Glutamatergic neuron (in vitro differentiated cells): ENCODE data around the gene METAP1. TPM values are rescaled to one million over a fixed set of nuclear protein-coding genes. Genes with fewer than 3 reads are reported as not detected.
A peak's percentile ranks its signal among the peaks of the same experiment; 100 is the strongest.
"Not testable (repeated sequence)": the region's sequence is repeated elsewhere in the genome, so short reads cannot be mapped to it uniquely, and the experiment has no call there.

Source experiments
- DNase-seq: peaks from one replicate; pipeline ENCODE4 v3.0.0; 2022
- H3K27ac Mint-ChIP-seq: one replicate; pipeline ENCODE4 v1.8.0; 2020; ENCODE audit warnings: mild to moderate bottlenecking, mixed read lengths, inconsistent platforms; ENCODE audit not compliant: unreplicated experiment
- H3K27me3 Mint-ChIP-seq: one replicate; pipeline ENCODE4 v1.8.0; 2020; ENCODE audit warnings: mild to moderate bottlenecking, moderate library complexity, mixed read lengths, inconsistent platforms; ENCODE audit not compliant: unreplicated experiment
- H3K36me3 Mint-ChIP-seq: one replicate; pipeline ENCODE4 v1.8.0; 2020; ENCODE audit warnings: mild to moderate bottlenecking, mixed read lengths, inconsistent platforms; ENCODE audit not compliant: unreplicated experiment
- H3K4me1 Mint-ChIP-seq: one replicate; pipeline ENCODE4 v1.8.0; 2020; ENCODE audit warnings: mild to moderate bottlenecking, low read depth, mixed read lengths, inconsistent platforms; ENCODE audit not compliant: unreplicated experiment
- H3K4me3 Mint-ChIP-seq: one replicate; pipeline ENCODE4 v1.8.0; 2020; ENCODE audit warnings: mild to moderate bottlenecking, mixed read lengths, inconsistent platforms; ENCODE audit not compliant: unreplicated experiment
- H3K9me3 Mint-ChIP-seq: one replicate; pipeline ENCODE4 v1.8.0; 2020; ENCODE audit warnings: mild to moderate bottlenecking, moderate library complexity, mixed read lengths, inconsistent platforms; ENCODE audit not compliant: unreplicated experiment
- microRNA-seq: library from miRNA; unstranded; fragments of <30 nt; microRNA quantifications from one replicate; pipeline ENCODE4, GENCODE V29; 2020; ENCODE audit not compliant: unreplicated experiment
- total RNA-seq: library from RNA; stranded (reverse); fragmentation: NEBNext Ultra II Directional; extraction: Animal tissue kit (Norgen Biotek cat#: 25700); gene quantifications from one replicate; pipeline ENCODE4 v1.2.1, GENCODE V29; 2021; ENCODE audit not compliant: unreplicated experiment
- TF ChIP-seq, protein P1 (sequence below): fragments of 200-600 bp; sonication (generic); IDR thresholded peaks from one replicate; pipeline ENCODE4 v1.5.0; 2021; ENCODE audit not compliant: partially characterized antibody, unreplicated experiment

METAP1 gene
- total RNA-seq, 1 donor from 2014 or later: 26.2 TPM

GRCh38 chr4:99102634-99103033 is 107.1 kb downstream of the METAP1 start:
- Mint-ChIP-seq H3K27ac (no peak overlapping the region), H3K9me3 (peaks cover 5% of the 10 kb centered on the region), H3K27me3 (no peaks in the 10 kb centered on the region), H3K4me3 (no peak overlapping the region), H3K4me1 (no peaks in the 10 kb centered on the region), H3K36me3 (no peaks in the 10 kb centered on the region)
- TF ChIP-seq, protein P1, sequence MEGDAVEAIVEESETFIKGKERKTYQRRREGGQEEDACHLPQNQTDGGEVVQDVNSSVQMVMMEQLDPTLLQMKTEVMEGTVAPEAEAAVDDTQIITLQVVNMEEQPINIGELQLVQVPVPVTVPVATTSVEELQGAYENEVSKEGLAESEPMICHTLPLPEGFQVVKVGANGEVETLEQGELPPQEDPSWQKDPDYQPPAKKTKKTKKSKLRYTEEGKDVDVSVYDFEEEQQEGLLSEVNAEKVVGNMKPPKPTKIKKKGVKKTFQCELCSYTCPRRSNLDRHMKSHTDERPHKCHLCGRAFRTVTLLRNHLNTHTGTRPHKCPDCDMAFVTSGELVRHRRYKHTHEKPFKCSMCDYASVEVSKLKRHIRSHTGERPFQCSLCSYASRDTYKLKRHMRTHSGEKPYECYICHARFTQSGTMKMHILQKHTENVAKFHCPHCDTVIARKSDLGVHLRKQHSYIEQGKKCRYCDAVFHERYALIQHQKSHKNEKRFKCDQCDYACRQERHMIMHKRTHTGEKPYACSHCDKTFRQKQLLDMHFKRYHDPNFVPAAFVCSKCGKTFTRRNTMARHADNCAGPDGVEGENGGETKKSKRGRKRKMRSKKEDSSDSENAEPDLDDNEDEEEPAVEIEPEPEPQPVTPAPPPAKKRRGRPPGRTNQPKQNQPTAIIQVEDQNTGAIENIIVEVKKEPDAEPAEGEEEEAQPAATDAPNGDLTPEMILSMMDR: no peak
- no peak for DNase-seq

DNA sequence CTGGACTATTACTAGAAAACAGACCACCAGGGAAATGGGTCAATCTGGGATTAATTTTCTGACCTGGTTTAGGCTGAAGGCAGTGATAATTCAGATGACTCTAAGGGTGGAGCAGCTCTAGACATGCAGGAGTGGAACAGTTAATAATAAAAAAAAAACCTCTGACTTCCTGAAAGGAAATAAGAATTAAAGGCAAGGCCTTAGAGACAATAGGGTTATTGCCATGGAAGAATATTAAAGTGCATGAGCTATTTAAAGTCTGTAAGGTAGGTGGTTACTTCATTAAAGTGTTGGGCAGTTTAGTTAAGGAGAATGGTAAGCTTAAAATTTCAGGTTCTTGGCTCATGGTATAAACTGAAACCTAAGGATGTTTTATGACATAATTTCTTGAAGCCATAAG is 107.6 kb downstream of the METAP1 start:
- Mint-ChIP-seq H3K27me3 (no peaks in the 10 kb centered on the region), H3K9me3 (peaks cover 5% of the 10 kb centered on the region), H3K4me1 (no peaks in the 10 kb centered on the region), H3K4me3 (no peak overlapping the region), H3K27ac (no peak overlapping the region), H3K36me3 (no peaks in the 10 kb centered on the region)
- DNase-seq: no peak
- TF ChIP-seq, protein P1: no peak

DNA sequence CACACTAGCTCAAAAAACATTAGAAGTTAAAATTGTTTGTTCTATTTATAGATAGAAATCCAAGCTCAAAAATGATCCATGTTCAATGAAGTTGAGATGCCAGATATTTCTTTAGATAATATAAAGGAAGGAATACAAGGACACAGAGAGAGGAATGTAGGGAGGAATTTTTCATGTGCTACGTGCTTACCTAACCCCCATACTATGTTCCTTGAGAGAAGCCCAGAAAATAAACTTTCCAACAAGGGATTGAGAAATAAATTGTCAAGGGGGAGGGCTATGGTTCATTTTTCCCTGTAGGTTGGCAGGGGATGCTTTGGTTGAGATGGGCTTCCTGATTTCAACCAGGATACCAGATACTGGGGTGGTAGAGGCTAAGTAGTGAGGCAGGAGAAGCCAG is 108.6 kb downstream of the METAP1 start:
- TF ChIP-seq, protein P1: no peak
- Mint-ChIP-seq H3K4me1 (no peaks in the 10 kb centered on the region), H3K36me3 (peaks cover 6% of the 10 kb centered on the region), H3K9me3 (peaks cover 10% of the 10 kb centered on the region), H3K27ac (no peak overlapping the region), H3K27me3 (no peaks in the 10 kb centered on the region), H3K4me3 (no peak overlapping the region)
- no peak for DNase-seq

GRCh38 chr4:99109286-99109685 is 113.8 kb downstream of the METAP1 start:
- H3K27ac Mint-ChIP-seq, H3K9me3 Mint-ChIP-seq, H3K4me1 Mint-ChIP-seq, H3K27me3 Mint-ChIP-seq, DNase-seq, H3K4me3 Mint-ChIP-seq, H3K36me3 Mint-ChIP-seq: not testable (repeated sequence)

Small RNA genes lying within 50 kb of the gene (microRNA-seq; reads per million reads assigned to microRNA genes)
- gene MIR3684: 3.7 reads per million, percentile 27 among the genes with 10 or more reads in this experiment

Other genes starting within 250 kb of the METAP1 start
- gene EIF4E, start 66.6 kb upstream of the METAP1 start, total RNA-seq: 92.8 TPM
- gene ADH5, start 93.1 kb downstream of the METAP1 start, total RNA-seq: 201 TPM
- not detected for gene ADH4, start 148.6 kb downstream of the METAP1 start, total RNA-seq
- gene ADH6, start 223.5 kb downstream of the METAP1 start, total RNA-seq: not detected